Skeletal muscle cell (primary cell): ENCODE data around the gene KRTAP1-5.
"Not testable (repeated sequence)": the region's sequence is repeated elsewhere in the genome, so short reads cannot be mapped to it uniquely, and the experiment has no call there.

Experiments used
- DNase-seq: peaks from one replicate; pipeline ENCODE4 v3.0.0-alpha.2; 2010; ENCODE audit warnings: low read depth
- H3K4me3 ChIP-seq: 2 replicates; pipeline ENCODE4 v1.5.1; 2011; ENCODE audit warnings: low read depth, mild to moderate bottlenecking, control low read depth, low read length, moderate library complexity

The KRTAP1-5 gene

DNA sequence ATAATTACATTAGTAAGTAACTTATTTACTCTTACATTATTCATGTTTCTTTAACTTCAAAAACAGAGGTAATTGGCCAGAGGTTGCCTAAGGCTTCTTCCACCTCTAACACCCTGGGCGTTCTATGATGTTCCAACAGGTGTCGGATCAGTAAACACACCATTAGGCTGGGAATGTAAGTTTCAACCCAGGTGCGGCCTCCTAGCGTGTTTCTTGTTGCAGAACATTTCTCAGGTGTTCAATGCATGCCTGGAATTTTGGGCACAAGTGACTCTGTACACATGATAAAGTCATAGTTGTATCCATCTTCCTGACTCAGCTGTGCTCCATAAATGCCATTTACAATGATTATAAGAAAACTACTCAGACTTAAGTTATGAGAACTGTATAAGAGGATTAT is 27.0 kb upstream of the KRTAP1-5 start:
- no peak overlapping the region for H3K4me3 ChIP-seq
- DNase-seq, result no peak

DNA sequence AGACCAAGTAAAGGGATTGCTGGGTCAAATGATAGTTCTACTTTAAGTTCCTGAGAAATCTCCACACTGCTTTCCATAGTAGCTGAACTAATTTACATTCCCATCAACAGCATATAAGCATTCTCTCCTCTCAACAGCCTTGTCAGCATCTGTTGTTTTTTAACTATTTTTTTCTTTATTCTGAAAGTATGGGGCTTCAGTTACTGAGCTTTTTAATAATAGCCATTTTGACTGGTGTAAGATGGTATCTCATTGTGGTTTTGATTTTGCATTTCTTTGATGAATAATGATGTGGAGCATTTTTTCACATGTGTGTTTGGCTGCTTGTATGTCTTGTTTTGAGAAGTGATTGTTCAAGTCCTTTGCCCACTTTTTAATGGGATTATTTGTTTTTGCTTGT is 25.6 kb upstream of the KRTAP1-5 start:
- no peak overlapping the region for H3K4me3 ChIP-seq
- no peak for DNase-seq

DNA sequence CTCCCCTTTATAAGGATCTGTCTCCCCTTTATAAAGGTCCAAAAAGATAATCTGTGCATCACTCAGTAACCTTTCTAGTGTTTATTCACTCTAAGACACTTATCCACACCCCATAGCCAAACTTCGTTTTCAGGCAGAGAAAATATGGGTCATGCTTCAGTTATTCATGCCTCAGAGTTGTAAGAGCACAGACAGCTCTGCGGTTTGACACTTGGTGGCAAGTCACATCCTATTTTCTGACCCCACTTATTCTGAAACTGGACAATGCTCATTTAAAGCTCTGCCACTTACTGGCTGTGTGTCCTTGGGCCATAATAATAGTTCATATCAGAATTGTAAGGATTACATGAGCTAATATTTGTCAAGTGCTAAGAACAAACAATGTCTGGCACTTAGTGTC is 22.1 kb upstream of the KRTAP1-5 start:
- no peak for DNase-seq
- H3K4me3 ChIP-seq, result no peak overlapping the region

DNA sequence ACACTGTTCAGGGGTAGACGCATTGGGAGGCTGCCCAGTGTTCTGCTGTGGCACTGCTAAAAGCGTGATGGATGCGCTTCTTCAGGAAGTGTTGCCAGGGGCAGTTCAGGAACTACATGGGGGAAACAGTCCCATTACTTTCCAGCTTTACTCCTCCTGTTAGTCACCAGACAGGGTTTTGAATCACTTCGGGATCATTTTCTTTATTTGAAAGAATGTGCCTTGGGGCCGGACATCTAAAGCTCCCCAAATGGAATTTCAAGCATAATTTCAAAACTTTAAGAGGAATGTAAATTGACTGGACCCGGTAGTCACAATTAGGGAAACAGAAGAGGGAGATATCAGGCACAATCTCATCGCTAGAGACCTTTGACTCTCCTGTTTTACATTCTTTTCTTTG is 21.4 kb upstream of the KRTAP1-5 start:
- no peak for DNase-seq

DNA sequence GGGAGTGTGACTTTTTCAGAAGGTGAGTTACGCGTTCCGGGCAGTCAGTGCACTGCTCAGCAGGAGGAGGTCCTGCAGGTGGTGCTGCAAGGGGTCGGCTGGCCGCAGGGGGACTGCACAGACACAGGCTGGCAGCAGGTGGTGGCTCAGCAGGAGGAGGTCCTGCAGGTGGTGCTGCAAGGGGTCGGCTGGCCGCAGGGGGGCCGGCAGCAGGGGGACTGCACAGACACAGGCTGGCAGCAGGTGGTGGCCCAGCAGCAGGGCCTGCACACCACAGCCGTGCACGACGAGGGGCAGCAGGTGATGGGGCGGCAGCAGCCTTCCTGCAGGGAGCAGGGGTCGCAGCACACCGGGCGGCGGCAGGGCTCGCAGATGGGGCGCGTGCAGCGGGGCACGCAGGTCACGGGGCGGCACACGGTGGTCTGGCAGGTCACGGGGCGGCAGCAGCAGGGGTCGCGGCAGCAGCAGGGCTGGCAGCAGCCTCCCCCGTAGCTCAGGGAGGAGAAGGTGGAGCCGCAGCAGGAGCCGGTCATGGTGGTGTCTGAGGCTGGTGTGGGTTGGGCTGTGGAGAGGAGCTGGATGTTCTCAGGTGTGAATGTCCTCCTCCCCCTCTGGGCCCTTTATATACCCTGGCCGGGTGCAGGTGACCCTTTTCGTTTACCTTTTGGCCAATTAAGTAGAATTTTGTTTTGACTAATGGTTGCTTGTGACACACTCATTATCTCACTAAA is 19.9 kb upstream of the KRTAP1-5 start, which contains the start of gene KRTAP2-1:
Gene KRTAP2-1 (minus strand): TSS at position 582 of the 731 bp plus-strand sequence. CDS start 49 bp downstream, at position 533.
- H3K4me3 ChIP-seq, DNase-seq: not testable (repeated sequence)

More for the DNA sequence above, 21.4 kb upstream of the KRTAP1-5 start:
- H3K4me3 ChIP-seq, result no peak overlapping the region

DNA sequence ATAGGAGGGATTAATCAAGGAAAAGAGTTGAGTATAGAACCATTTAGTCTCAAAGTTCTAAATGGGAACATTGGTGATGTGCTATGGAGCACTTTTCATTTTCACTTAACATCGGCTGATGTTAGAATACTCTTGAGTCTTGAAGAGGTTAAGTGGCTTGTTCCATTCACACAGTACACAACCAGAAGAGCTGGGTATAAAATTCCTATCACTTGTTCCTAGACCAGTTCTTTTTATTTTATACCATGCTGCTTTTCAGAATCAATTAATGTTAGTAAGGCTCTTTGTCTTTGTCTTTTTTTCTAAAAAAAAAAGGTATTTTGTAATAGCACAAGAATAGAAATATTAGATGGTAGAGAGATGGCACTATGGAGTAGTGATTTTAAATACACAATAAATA is 15.9 kb upstream of the KRTAP1-5 start:
- DNase-seq, result no peak
- H3K4me3 ChIP-seq, result no peak overlapping the region

DNA sequence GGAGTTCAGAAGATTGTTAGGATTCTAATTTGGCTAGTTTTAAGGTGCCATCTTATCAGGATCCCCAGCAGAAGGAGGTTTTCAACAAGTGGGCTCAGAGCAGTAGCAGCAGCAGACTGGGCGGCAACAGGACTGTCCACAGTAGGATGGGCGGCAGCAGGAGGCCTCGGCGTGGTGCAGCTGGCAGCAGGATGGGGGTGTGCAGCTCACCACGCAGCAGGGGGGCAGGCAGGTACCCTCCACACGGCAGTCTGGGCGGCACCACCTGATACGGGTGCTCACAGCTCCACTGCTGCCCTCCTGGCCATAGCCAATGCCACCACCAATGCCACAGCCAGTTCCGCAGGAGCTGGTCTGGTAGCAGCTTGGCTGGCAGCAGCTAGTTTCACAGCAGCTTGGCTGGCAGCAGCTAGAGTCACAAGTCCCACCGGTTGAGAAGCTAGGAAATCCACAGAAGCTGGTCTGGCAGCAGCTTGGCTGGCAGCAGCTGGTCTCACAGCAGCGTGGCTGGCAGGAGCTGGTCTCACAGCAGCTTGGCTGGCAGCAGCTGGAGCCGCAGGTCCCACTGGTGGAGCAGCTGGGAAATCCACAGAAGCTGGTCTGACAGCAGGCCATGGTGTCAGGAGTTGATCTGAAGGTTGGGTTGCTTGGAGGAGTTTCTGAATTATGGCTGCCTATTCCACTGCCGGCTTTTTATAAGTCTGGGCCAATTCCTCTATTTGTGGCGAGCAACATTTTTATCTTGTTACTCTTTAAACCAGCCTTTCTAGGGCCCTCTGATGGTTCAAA is 14.0 kb upstream of the KRTAP1-5 start, which contains the start of gene KRTAP1-1:
Gene KRTAP1-1 (minus strand): TSS at position 668 of the 789 bp plus-strand sequence. CDS start 53 bp downstream, at position 615.
- not testable (repeated sequence) for DNase-seq, H3K4me3 ChIP-seq

DNA sequence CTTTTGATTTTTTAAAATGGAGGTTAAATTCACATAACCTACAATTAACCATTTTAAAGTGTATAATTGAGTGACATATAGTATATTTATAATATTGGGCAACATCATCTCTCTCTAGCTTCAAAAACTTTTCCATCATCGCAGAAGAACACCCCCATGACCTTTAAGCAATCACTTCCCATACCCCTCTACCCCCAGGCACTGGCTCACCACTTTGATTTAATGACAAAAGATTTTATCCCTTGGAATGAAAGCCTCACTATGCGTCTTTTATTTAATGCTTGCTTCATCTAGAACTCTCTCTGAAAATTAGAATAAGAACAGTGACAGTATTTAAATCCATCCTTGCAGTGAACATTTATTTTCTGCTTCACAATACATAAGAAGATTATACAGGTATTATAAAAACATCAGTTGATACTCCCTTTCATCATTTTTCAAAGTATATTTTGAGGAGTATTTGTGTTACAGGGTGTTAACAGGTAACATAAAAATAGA is 10.9 kb upstream of the KRTAP1-5 start:
- DNase-seq, result no peak
- no peak overlapping the region for H3K4me3 ChIP-seq

DNA sequence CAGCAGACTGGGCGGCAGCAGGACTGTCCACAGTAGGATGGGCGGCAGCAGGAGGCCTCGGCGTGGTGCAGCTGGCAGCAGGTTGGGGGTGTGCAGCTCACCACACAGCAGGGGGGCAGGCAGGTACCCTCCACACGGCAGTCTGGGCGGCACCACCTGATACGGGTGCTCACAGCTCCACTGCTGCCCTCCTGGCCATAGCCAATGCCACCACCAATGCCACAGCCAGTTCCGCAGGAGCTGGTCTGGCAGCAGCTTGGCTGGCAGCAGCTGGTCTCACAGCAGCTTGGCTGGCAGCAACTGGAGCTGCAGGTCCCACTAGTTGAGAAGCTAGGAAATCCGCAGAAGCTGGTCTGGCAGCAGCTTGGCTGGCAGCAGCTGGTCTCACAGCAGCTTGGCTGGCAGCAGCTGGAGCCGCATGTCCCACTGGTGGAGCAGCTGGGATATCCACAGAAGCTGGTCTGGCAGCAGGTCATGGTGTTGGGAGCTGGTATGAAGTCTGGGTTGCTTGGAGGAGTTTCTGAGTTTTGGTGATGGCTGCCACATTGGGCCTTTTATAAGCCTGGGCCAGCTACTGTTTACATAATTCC is 7.4 kb upstream of the KRTAP1-5 start, which contains the start of gene KRTAP1-3:
Gene KRTAP1-3 (minus strand): TSS at position 529 of the 590 bp plus-strand sequence. CDS start 53 bp downstream, at position 476.
- H3K4me3 ChIP-seq, DNase-seq: not testable (repeated sequence)

DNA sequence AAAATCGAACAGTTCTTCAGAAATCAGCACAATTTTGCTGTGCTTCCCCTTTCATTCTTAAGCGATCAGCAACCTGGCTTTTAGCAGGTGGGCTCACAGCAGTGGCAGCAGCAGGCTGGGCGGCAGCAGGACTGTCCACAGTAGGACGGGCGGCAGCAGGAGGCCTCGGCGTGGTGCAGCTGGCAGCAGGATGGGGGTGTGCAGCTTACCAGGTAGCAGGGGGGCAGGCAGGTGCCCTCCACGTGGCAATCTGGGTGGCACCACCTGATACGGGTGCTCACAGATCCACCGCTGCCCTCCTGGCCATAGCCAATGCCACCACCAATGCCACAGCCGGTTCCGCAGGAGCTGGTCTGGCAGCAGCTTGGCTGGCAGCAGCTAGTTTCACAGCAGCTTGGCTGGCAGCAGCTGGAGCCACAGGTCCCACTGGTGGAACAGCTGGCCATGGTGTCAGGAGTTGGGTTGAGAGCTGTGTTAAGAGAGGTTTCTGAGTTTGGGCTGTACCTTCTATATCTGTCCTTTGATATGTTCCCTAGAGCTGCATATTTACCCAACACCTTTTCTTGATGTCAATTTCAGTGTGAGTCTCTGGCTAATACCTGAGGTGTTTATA is 2.7 kb upstream of the KRTAP1-5 start, which contains the start of gene KRTAP1-4:
Gene KRTAP1-4 (minus strand): TSS at position 563 of the 613 bp plus-strand sequence. CDS start 117 bp downstream, at position 446.
- no peak for DNase-seq

DNA sequence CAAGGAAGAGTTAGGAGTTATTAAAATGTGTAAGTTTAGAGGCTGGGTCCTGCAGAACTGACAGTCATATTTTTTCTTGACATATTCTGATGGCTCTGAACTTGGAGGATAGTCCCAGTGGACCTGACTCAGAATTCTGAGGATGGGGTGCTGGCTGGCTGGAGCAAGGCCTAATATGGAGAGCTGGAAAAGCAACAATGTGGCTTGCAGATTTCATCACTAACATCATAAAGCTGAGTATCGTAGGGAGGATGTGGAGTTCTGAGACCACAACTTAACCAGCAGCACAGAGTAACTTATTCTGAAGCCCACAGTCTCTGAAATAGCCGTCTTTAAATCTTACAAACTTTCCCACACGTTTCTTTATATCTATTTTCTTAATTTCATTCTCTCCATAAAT is 2.3 kb downstream of the KRTAP1-5 start:
- DNase-seq, result peak; percentile 48
- no peak overlapping the region for H3K4me3 ChIP-seq

More for the DNA sequence above, 2.7 kb upstream of the KRTAP1-5 start, which contains the start of gene KRTAP1-4:
- no peak within 1 kb of the TSS for H3K4me3 ChIP-seq

DNA sequence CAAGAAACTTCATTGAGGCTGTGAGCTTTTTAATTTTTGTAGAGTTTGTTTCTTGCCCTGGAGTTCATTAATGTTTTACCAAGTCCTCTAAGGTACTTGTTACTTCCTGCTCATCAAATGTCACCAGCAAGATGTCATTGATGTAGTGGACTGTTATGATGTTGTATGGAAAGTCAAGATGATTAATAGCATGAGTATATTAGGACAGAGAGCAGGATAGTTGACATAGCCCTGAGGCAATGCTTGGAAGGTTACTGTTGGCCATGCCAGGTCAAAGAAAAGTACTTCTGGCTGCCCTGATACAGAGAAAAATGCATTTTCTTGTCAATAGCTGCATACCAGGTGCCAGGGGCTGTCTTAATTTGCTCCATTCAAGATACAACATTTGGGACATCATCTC is 6.7 kb downstream of the KRTAP1-5 start:
- H3K4me3 ChIP-seq, result no peak overlapping the region
- no peak for DNase-seq

DNA sequence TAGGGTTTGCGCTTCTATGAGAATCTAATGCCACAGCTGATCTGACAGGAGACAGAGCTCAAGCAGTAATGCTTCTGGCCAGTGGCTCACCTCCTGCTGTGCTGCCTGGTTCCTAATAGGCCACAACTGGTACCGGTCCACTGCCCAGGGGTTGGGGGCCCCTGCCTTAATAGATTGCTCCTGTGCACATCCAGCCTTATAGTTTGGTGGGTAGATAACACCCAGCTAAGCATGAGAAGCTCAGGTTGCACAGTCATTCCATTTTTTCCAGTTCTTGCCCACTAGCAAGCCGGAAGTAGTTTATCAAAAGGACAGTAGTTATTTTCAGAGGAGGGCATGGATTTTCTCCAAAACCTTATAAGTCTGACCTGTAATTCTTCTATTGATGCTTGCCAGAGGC is 7.6 kb downstream of the KRTAP1-5 start:
- no peak overlapping the region for H3K4me3 ChIP-seq
- DNase-seq, result no peak

DNA sequence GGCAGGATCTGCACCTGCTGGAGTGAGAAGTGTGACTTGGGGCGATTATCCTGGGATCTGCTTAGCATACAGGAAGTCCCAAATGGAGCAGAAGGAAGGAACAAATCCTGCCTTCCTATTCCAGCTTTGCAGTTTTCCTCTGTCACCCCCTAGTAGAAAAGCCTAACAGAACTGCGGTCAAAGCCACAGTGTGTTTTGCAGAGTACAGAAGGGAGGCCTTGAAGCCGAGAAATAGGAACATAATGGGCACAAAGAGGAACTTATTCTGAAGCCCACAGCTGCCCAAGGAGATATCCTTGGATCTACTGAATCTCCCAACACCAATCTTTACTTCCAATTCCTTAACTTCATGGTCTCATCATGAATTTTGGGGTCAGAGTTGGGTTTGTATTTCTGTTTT is 8.5 kb downstream of the KRTAP1-5 start:
- no peak for DNase-seq
- H3K4me3 ChIP-seq, result no peak overlapping the region

DNA sequence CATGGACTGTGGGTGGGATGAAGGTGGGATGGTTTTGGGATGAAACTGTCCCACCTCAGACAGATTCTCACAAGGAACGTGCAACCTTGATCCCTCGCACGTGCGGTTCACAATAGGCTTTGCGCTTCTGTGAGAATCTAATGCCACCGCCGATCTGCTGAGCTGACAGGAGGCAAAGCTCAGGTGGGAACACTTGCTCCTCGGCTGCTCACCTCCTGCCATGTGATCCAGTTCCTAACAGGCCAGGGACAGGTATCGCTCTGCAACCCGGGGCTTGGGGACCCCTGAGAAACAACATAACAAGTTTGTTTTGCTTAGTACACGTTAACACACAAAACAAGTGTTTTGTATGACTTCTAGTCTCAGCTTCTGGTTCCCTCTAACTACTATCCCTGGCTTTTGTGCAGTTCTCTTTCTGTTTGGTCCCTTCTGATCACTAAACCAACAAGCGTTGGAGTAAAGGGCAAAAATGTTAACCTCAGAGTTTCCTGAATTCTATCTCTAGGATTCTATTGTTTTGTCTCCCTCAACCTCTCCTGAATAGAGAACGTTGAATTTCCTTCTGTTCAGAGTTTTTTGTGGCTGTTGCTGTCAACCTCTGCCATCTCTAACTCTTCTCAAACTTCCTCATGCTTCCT is 10.3 kb downstream of the KRTAP1-5 start:
- DNase-seq, result no peak

DNA sequence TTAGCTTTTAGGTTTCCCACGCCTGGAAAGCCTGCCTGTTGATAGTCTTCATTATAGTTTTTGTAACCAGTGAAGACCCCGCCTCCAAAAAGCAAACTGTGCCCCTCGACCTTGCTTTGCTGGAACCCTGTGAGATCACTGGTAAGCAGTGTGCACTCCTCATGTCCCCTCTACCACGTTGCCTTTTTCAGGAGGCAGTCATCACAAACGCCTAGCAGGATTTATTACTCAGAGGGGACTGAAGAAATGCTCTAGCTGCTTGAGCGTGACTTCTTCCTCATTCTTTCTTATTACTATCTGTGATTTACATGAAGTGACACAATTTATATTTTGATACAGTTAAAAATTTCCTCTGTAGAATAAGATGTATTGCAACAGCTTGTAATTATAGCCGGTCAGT is 11.6 kb downstream of the KRTAP1-5 start:
- no peak for DNase-seq
- no peak overlapping the region for H3K4me3 ChIP-seq

More for the DNA sequence above, 10.3 kb downstream of the KRTAP1-5 start:
- H3K4me3 ChIP-seq, result no peak overlapping the region

DNA sequence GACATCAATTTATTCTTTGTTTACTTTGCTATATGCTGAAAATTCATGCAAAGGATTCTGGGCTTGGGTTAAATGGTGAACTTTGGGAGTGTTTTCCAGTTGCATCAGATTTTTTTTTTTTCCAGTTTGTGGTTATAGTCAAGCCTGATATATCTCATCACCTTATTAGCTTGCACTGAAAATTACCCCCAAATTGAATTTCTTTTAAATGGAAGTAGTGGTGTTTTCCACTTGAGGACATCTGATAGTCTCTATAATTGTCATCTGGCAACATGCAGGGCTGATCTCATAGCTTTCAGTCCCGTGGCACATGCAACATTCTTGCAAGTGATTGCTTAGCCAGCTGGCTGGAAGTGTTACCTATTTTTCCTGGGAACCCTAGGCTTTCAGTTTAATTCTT is 13.4 kb downstream of the KRTAP1-5 start:
- no peak overlapping the region for H3K4me3 ChIP-seq
- DNase-seq, result peak; percentile 24

DNA sequence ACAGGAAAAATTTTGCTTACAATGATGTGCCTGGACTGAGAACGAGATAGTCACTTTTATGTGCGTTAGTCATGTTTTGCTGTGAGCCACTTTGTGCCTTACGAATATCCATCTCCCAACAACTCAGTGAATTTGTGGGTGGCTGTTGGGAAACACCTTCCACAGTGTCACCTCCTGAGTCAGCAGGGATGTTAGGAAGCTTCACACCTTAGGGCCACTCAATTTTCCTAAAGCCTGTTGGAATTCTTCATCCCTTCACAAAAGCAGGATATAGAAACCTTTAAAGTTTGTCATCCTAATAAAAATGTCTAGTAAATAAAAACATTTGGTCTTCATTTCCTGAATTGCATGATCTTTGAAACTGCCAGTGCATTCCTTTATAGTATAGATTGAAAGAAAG is 13.8 kb downstream of the KRTAP1-5 start:
- H3K4me3 ChIP-seq, result no peak overlapping the region
- no peak for DNase-seq
